NCI-H187 treated with DMSO at 0.1 percent for 48 hours (cell line): ENCODE results near the gene KRTAP10-4.
"Not testable (repeated sequence)": the region's sequence is repeated elsewhere in the genome, so short reads cannot be mapped to it uniquely, and the experiment has no call there.

Source experiments
- DNase-seq: peaks from one replicate; lab custom pipeline; 2025; lab: John Stamatoyannopoulos, UW

KRTAP10-4 gene

GRCh38 chr21:44557491-44558328, 15.8 kb upstream of the KRTAP10-4 start:
- no peak for DNase-seq

- DNase-seq: not testable (repeated sequence)
These were observed 15.2 kb upstream of the KRTAP10-4 start for GRCh38 chr21:44558329-44558675.

DNA sequence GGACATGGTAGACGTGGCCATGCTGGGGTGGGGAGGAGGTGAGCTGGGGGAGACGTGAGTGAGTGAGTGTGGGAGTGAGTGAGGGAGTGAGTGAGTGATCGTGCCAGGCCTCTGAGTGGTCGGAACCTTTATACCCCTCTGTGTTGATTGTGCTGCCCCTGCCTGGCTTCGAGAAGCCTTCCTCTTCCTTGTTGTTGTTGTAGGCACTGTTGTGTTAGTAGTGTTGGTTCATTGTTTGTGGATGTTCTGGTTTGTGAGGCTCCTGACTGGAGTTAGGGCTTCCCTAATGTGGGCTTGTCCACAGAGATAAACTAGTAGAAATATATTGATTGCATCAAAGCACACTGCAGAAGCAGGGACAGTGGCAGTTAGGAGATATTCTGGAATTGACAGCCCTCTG, 14.8 kb upstream of the KRTAP10-4 start, which contains the start of gene KRTAP10-3:
TSS of gene KRTAP10-3 (minus strand) at position 101 of the 400 bp plus-strand sequence. CDS start at position 21, 80 bp downstream.
- DNase-seq: no peak

DNA sequence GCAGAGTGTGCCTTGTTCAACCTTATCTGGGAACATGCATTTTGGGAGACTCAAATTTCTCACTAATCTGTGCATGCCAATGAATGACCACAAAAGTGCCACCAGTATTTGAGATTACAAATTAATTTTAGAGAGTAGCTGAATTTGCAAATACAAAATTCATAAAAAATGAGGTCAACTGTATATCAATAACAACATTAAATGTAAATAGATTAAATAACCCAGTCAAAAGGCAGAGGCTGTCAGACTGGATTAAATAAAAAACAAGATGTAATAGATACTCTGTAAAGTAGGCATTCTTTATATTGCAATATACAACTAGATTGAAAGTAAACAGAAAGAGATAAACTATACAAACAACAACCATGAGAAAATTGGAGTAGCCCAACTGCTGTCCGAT, 9.4 kb upstream of the KRTAP10-4 start:
- DNase-seq: no peak

DNA sequence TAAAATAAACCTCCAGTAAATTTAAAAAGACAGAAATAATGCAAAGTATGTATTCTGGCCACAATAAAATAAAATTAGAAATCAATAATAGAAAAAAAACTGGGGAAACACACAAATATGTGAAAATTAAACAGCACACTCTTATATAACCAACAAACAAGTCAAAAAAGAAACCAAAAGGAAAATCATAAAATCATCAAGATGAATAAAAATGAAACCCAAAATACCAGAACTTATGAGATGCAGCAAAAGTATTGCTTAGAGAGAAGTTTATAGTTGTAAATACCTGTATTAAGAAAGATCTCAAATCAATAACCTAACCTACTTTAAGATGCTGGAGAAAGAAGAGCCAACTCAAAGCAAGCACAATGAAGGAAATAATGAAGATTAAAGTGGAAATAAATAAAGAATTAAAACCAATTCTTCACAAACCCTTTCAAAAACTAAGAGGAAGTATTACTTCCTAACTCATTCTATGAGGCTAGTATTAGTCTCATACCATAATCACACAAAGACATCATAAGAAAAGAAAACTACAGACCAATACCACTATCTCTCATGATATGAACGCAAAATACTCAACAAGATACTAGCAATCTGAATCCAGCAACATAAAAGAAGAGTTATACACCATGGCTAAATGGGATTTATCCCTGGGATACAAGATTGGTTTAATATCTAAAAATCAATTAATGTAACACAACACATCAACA, 8.5 kb upstream of the KRTAP10-4 start:
- DNase-seq: no peak

DNA sequence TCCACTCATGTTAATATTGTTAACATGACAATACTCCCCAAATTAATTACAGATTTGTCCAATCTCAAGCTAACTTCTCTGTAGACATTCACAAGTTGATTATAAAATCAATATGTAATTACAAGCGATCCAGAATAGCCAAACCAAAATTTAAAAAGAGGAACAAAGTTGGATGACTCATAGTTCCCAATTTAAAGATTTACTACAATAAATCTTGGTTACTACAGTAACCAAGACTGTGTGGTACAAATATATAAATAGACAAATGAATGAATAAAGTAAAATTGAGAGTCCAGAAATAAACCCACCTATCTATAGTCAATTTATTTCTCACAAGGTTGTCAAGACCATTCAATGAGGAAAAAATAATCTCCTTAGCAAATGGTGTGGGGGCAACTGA, 7.1 kb upstream of the KRTAP10-4 start:
- no peak for DNase-seq

GRCh38 chr21:44567481-44568171, 5.9 kb upstream of the KRTAP10-4 start:
- no peak for DNase-seq

DNA sequence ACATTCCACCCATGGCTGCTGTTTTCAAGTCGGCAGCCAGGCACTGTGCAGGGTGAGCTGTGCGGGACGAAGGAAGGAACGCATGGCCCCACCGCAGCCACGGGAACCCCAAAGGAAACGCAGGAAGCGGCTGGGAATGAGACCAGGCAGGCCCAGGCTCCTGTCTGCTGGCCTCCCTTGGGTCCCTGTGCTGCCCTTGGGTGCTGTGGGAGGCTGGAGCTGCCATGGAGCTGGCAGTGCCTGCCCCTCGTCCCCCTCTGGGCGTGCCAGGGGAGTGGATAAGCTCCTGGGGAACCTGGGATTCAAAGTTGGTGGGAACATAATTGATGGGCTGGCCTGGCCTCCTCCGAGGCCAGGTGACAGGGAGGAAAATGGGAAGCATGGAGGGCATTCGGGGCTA, 5.3 kb upstream of the KRTAP10-4 start:
- no peak for DNase-seq

- DNase-seq: no peak
These were observed 4.6 kb upstream of the KRTAP10-4 start for GRCh38 chr21:44568667-44569556.

DNA sequence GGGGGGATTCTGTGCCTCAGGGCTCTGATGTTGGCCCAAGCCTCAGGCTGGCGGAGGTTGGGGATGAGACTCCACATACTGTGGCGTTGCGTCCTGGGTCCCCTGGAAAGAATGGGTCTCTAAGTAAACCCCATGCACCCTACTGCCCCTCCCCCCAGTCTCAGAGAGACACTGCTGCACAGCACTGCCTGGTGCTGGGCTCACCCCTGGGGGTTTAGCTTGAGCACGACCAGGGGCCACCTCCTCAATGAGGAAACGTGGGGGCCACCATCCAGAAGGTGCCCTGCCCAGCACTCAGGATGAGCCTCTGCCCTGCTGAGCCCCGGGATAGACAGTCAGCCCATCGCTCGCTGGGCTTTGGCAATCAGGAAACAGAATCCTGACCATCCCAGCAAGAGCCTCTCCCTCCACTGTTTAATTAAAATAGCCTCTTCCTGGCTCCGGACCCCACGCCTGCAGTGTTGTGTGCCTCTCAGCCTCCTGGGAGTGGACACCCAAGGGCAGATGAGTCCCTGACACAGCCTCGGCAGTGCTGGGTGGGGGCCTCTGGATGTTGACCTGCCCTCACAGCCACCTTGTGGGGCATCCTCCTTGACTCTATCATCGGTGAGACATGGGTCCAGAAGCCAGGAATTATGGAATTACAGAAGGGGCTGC, 3.5 kb upstream of the KRTAP10-4 start:
- no peak for DNase-seq

- DNase-seq: no peak
These were observed 2.2 kb upstream of the KRTAP10-4 start for GRCh38 chr21:44571296-44571695.

DNA sequence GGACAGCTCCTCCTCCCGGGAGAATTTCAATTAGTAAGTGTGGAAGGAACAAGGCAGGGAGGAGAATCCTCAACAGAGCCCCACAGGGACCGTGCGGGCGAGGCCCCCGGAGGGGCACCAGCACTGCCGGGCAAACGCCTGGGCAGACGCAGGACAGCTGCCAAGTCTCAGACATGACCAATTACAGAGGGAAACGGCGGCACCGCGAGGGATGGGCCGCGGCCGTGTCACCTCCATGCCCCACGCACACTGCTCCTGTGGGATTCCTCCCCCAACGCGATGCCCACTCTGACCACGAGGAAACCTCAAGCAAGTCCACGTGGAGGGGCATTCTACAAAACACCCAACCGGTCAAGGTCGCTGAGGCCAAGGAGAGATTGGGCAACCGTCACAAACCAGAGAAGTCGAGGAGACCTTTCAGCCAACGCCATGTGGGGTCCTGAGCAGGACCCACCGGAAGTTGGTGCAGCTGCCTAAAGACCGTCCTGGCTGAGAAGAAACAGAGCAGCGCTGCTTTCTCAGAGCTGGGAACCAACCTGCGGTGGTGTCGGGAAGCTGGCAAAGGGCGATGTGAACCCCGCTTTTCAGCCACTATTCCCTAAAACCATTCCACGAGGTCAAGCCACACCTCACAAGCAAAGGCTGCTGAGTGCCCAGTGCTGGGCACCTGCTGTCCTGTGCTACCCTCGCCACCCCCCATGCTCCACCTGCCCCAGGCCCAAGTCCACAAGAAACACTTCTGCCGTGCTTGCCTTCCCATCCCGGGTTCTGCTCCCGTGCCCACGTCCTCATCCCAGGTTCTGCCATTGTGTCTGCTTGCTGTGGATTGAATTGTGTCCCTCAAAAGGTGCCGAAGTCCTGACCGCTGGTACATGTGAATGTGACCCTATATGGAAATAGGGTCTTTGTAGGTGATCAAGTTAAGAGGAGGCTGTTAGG, 1.4 kb upstream of the KRTAP10-4 start:
- DNase-seq: no peak

DNA sequence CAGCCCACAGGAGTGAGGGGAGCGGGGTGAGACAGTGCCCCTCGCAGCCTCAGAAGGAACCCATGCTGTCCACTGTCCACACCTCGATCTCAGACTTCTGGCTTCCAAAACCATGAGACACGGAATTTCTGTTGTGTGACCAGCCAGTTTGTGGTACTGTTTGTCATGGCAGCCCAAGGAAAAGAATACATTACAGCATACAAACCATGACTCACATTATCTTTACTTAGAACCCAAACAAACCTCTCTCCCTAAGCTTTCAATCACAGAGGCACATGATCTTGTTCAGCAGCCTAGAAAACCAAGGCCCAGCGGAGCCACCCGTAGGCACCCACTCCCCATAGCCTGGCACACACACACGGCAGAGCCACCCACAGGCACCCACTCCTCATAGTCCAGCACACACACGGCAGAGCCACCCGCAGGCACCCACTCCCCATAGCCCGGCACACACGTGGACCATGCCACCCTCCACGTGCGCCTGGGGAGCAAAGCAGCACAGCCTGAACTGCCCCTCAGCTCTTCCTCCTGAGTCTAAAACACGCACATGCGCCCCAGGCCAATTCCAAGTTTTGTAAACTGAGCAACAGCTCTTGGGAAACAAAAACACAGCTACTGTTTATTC, 458 bp upstream of the KRTAP10-4 start:
- DNase-seq: no peak

- no peak for DNase-seq
These were observed 1.2 kb downstream of the KRTAP10-4 start for GRCh38 chr21:44574457-44575306.

GRCh38 chr21:44575307-44576024, 1.9 kb downstream of the KRTAP10-4 start:
- DNase-seq: no peak

DNA sequence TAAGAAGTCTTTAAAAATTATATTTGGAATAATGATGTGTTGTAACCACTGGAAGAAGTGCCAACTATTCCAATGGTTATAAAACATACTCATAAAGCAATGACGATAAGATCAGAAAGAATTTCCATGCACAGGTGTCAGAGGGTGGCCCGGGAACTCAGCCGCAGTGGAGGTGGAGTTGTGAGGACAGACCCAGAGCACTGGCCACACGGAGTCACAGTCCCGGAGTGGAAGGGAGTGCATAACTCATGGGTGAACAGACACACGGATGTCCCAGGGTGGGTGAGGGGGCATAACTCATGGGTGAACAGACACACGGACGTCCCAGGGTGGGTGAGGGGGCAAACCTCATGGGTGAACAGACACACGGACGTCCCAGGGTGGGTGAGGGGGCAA, 2.5 kb downstream of the KRTAP10-4 start:
- no peak for DNase-seq

DNA sequence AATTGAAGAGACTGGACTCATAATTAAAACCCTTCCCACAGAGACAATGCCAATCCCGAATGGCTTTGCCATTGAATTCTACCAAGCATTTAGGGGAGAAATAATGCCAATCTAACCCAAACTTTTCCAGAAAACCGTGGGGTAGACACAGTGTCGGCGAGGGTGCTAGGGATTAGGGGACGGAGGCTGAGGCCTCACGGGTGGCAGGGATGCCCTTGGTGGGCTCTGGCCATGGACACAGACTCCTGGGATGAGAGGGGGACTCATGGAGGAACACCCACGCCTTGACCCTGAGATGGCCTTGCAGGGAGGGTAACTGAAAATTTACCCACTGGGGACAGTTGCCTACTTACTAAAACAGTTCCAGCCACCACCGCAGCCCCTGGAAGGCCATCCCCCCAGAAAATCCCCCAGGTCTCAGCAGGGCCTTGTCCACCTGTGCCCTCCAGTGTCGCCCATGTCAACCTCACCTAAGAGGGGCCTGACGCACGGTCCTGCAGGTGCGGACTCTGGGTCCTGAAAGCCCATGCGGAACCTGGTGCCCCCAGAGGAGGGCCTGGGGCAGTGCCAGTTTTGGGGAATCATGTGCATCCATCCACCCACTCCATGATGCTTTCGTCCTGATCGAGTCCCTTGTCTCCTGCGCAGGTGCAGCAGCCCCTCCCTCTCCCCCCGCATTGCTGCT, 5.0 kb downstream of the KRTAP10-4 start:
- DNase-seq: no peak
